ENCODE measurements around the gene PAM. TPM values are rescaled to one million over a fixed set of nuclear protein-coding genes. Genes with fewer than 3 reads are reported as not detected.

Gene PAM
- total and polyA plus RNA-seq, 2 of the 8 experiments (the other 6 are each of a cell fraction or from before 2014, with no cell fraction given): 30.4 to 67.8 TPM

- TF ChIP-seq TAF7 (optimal IDR thresholded peaks at IDR 0.05; ENCODE audit: borderline replicate concordance, low read depth, low read length) (no peak), BACH1 (IDR thresholded peaks at IDR 0.05; ENCODE audit: low read length) (no peak), HDAC6 (IDR thresholded peaks at IDR 0.05; ENCODE audit: low read depth, low read length) (no peak), TBP (IDR thresholded peaks at IDR 0.05; ENCODE audit: low read depth, low read length) (no peak), HDAC2 (IDR thresholded peaks at IDR 0.05; ENCODE audit: borderline replicate concordance in 1 of 2, low read depth in 2 of 2, low read length in 2 of 2) (no peak), KDM1A (IDR thresholded peaks at IDR 0.05; ENCODE audit: borderline replicate concordance, low read length) (no peak), CBX8 (IDR thresholded peaks at IDR 0.05; ENCODE audit: borderline replicate concordance, low read depth, low read length) (no peak)
These were observed 23.4 kb upstream of the PAM start (continued) for GRCh38 chr5:102731693-102732092.

All from H1 (cell line).